Inflammatory macrophage treated with lipopolysaccharide for 1 hour (primary cell): ENCODE measurements around the gene POLR2H.

Experiments used
- DNase-seq, 2 donors: peaks; one replicate each; pipeline ENCODE4 v3.0.0-alpha.2; 2020 to 2022

POLR2H gene

GRCh38 chr3:184372296-184372821, 10.8 kb downstream of the POLR2H start:
- no peak for DNase-seq

GRCh38 chr3:184372911-184373310, 11.4 kb downstream of the POLR2H start:
- DNase-seq: no peak

- no peak for DNase-seq
Measured at GRCh38 chr3:184373422-184373821, 11.9 kb downstream of the POLR2H start.

- no peak for DNase-seq
Measured at GRCh38 chr3:184375747-184376461, 14.4 kb downstream of the POLR2H start.

- no peak for DNase-seq
Measured at GRCh38 chr3:184377374-184377773, 15.9 kb downstream of the POLR2H start.

GRCh38 chr3:184377882-184378445, 16.5 kb downstream of the POLR2H start, which contains the start of gene THPO:
Gene THPO (minus strand): TSS chr3:184378207. CDS start chr3:184376259, 1,948 bp downstream.
- no peak for DNase-seq

- DNase-seq: no peak
Measured at GRCh38 chr3:184378651-184379357, 17.3 kb downstream of the POLR2H start.

- DNase-seq: no peak
Measured at GRCh38 chr3:184379358-184380184, 18.1 kb downstream of the POLR2H start, which contains the start of gene CHRD. Gene CHRD (plus strand): TSS chr3:184380054. CDS start chr3:184380319, 265 bp downstream.

- DNase-seq: peak in 1 of 2 donors; percentile 19
Measured at GRCh38 chr3:184380185-184380626, 18.7 kb downstream of the POLR2H start.

- DNase-seq: no peak
Measured at GRCh38 chr3:184380627-184381260, 19.2 kb downstream of the POLR2H start.

GRCh38 chr3:184381261-184382224, 20.0 kb downstream of the POLR2H start:
- DNase-seq: peak; percentile 28 to 55

GRCh38 chr3:184382326-184383032, 21.0 kb downstream of the POLR2H start:
- DNase-seq: no peak

- no peak for DNase-seq
Measured at GRCh38 chr3:184383033-184383740, 21.7 kb downstream of the POLR2H start.

GRCh38 chr3:184384342-184384741, 22.8 kb downstream of the POLR2H start:
- DNase-seq: no peak

GRCh38 chr3:184384856-184385422, 23.4 kb downstream of the POLR2H start:
- DNase-seq: no peak

- no peak for DNase-seq
Measured at GRCh38 chr3:184386047-184386806, 24.7 kb downstream of the POLR2H start.

GRCh38 chr3:184387174-184387714, 25.7 kb downstream of the POLR2H start:
- DNase-seq: no peak
